HG03196 (cell line): Measurements from ENCODE around the gene COX19.

Experiments
- ATAC-seq: cut with Tn5 transposase; IDR thresholded peaks from one replicate; pipeline ENCODE4 v1.9.1; 2021; ENCODE audit not compliant: unreplicated experiment

COX19 gene

GRCh38 chr7:917255-918117 is 57.9 kb downstream of the COX19 start:
- no peak for ATAC-seq

DNA sequence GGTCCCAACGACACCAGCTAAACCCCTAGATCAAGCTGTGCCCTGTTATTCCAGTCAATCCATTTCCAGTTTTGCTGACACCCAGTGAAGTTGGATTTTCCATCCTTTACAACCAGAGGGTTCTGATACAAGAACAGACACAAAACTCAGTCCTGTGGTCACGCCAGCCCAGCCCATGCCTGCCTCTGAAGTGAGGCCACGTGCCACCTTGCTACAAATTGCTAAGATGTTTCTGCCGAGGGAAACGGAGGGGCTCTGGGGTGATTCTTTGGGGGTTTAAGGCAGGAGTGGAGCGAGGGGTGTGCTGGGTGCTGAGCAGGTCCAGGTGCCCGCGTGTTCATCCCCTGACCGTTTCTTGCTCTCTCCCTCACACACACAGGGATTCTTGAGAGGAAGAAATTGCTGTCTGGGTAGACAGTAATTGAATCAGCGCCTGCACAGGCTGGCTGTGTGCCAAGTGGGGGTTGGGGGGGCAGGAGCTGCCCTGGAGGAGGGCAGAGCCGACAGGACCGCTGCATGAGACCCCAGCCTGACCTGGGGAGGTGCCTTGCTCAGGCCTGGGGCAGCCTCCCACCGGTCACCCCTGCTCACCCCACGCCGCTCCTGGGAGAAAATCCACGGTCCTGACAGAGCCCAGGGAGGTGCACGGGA is 58.9 kb downstream of the COX19 start:
- ATAC-seq, result no peak
